Measurements from ENCODE around the gene IL13RA1.
"Not testable (repeated sequence)": the region's sequence is repeated elsewhere in the genome, so short reads cannot be mapped to it uniquely, and the experiment has no call there.

The IL13RA1 gene

DNA sequence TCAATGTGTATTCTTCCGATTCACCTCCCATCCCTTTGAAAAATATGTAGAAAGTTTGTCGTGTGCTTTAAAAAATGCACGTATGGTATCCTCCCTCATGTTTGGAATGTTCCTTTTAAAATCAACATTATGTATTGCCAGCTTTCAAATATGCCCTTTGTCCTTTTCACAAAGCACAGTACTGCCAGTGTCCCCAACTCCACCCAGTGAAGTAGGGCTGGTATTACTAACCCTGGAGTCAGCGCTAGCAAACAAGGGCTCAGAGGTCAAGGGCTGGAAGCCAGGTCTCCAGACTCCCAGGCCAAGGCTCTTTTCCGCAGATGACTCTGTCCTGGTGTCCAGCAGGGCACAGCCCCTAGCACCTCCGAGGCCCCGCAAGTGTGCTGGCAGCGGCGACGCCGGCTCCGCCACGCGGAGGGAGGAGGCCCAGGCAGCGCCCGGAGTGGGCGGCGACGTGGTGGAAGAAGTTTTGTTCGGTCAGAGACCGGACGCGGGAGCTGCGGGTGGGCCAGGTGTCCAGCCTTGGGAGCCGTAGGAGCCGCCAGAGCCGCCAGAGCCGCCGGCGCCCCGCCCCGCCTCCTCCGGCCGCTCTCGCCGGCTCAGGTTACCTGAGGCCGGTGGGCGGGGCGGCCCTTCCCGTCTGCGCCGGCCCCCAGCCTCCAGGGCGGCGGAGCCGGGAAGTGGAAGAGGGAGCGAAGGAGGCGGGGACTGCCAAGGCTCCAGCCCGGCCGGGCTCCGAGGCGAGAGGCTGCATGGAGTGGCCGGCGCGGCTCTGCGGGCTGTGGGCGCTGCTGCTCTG is at the start of gene IL13RA1:
Gene IL13RA1 (plus strand): TSS at position 720 of the 799 bp plus-strand sequence. CDS start 33 bp downstream, at position 753.
- peak in 12 of 58 donors; percentile 1 to 40 (median 15) for DNase-seq

DNA sequence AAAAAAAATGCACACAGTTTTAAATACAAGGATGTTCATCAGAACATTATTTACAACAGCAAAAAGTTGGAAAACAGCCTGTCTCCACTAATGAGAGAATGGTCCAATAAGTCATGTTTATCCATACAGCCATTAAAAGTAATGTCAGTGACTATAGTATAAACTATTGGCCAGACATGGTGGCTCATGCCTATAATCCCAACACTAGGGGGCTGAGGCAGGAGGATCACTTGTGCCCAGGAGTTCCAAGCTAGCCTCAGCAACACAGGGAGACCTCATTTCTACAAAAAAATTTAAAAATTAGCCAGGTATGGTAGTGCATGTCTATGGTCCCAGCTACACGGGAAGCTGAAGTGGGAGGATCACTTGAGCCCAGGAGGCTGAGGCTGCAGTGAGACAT is 48.1 kb upstream of the IL13RA1 start:
- DNase-seq: no peak

DNA sequence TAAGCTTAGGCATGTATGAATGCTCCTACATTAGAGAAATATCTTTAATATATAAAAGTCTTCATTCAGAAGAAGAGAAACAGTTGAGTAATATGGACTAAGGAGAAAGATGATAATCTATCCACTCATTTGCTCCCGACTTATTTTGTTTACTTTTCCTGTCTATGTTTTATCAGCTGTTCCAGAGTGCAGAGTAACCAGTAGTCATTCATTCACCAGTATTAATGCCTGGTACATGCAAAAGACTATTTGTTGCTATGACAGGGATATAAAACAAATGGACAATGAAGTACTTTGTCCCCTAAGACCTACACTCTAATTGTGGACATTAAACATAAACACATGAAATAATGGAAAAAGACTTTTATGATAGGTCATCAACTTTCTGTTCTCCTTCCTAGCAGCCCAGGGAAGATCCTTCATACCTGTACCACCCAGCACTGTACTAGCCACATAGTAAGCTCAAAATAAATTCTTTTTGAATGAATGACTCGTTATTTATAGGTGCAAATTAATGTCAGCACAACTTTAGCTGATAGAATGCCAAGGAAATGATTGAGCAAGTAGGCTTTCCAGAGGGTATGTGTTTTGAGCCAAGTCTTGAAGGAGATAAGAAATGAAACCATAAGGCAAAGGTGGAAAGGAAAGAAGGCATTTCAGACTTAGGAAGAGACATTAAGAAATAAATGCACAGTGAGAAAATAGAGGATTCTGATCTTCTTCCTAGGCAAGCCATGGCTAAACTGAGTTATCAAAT is 45.0 kb upstream of the IL13RA1 start:
- no peak for DNase-seq

DNA sequence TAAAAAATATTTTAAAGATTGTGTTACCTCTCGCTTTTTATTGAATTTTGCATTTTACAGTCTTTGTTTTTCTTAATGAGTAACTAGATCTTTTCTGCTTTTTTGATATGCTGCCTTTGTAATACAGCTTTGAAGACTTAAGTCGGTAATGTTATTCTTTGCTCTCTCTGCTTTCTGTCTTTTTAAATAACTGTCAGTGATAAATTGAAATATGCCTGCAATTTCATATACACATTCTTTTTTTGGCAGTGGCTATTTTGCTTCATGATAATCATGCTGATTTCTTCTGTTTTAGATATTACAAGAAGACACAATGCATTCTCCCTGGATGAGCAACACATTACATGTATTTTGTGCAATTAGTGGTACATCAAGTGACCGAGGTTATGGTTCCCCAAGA is 42.0 kb upstream of the IL13RA1 start:
- no peak for DNase-seq

DNA sequence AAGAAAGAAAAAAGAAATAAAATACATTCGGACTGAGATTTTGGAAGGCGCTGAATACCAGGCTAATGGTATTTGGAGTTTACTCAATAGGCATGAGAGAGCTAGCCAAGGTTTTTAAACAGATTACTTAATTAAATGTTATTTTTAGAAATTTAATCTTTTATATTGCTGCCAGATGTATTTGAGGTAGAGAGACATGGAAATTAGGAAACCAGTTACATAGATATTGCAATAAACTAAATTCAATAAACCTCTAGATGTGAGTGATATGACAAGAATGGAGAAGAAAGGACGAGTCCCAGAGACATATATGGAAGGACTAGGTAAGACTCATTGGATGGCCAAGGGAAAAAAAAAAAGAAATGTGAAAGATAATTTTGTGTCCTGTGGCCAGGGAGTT is 38.5 kb upstream of the IL13RA1 start:
- no peak for DNase-seq

DNA sequence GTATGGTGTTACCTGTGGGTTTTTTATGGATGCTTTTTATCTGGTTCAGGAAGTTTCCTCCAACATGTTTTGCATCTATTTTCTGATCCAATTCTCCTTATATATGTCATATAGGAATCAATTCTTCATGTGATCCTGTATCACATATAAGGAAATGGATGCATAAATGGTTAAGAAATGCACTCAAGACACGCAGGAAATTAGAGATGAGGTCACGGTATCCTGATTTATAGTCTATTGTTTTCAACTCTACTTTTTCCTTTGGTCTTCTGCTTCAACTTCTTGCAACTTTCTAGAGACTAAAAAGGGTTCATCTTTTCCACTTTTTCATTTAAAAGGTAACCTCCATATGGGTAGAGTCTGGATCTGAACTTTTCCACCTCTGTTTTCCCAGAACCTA is 33.6 kb upstream of the IL13RA1 start:
- no peak for DNase-seq

DNA sequence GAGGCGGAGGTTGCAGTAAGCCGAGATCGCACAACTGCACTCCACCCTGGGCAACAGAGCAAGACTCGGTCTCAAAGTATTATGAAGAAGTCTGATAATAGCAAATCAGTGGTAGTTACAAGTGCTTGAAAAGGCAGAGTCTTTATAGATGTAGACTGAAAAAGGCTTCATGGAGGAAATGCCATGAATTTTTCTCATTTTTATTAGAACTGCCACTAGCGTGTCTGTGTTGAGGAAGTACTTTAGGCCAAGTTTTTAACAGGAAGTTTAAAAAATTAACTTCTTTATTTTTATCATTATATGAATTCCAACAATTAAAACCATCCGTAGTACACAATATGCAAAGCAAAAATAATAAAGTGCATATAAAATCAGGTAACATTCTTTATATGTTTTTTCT is 32.8 kb upstream of the IL13RA1 start:
- no peak for DNase-seq

DNA sequence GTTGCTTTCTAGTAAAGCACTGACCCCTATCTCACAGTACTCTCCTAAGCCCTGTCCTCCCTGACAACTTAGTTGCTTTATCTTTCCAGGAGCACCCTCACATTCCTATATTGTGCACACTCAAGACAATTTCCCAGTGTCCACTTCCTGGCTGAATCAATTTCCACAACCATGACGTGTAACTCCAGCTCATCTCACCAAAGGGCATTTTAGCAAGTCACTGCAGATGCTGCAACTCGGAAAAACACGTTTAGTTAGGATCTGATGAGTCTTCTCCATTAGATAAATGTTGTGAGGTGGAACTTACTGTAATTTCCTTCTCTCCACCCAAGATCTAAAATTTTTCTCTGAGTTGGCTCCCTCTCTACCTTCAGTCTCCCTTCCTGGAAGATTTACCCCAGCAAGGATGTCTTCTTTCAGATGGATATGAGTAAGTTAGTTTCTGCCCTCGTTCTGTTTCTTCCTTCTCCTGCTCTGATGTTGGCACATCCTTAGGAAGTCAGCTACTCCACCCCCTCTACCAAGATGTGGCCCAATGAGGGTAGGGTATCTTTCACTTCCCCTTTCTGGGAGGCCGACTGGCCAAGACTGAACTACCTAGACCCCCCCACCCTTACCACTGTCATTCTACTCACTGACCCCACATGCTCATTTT is 28.8 kb upstream of the IL13RA1 start:
- DNase-seq: peak in 2 of 58 donors; percentile 2 to 7

DNA sequence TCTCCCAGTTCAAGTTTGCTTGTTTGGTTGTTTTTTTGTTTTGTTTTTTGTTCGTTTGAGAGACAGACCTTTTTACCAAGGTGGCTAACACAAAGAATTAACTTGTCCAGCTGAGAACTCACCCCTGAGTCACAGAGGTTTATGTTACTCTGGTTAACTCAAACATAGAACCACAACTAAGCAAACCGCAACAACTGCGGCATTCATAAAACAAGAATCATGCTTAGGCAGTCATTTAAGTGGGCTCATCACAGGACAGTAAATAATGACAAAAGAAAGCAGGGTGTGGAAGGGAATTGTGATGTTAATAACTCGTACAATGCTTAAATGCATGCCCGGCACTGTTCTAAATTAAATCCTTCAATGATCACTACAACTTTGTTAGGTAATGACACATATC is 24.7 kb upstream of the IL13RA1 start:
- DNase-seq: no peak

DNA sequence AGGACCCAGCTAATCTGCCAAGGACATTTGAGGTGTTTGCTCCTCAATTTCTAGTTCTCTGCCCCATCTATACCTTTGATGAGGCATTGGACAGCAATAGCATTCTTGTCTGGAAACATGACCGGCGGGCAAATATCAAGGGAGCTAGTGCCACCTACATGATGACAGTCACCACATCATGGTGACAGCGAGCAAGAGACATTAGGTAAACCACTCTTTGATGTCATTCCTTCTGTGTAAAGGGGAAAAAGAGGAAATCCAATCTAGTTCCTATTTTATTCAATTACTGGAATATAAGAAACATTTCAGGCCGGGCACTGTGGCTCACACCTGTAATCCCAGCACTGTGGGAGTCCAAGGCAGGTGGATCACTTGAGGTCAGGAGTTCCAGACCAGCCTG is 20.7 kb upstream of the IL13RA1 start:
- no peak for DNase-seq

DNA sequence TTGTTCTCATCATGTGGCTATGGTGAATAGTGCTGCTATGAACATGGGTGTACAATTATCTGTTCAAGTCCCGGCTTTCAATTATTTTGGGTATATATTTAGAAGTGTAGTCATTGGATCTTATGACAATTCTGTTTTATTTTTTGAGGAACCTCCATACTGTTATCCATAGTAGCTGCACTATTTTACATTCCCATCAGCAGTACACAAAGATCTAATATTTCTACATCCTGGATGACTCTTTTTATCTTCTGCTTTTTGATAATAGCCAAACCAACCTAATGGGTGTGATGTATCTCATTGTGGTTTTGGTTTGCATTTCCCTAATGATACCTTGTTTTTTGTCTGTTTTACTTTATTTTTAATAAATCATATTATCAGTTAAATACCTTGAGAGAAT is 12.9 kb upstream of the IL13RA1 start:
- DNase-seq: no peak

DNA sequence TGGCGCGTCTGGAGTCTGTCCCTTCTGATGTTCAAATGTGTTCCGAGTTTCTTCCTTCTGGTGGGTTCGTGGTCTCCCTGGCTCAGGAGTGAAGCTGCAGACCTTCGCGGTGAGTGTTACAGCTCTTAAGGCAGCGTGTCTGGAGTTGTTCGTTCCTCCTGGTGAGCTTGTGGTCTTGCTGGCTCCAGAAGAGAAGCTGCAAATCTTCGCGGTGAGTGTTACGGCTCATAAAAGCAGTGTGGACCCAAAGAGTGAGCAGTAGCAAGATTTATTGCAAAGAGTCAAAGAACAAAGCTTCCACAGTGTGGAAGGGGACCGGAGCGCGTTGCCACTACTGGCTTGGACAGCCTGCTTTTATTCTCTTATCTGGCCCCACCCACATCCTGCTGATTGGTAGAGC is 11.5 kb upstream of the IL13RA1 start:
- not testable (repeated sequence) for DNase-seq

DNA sequence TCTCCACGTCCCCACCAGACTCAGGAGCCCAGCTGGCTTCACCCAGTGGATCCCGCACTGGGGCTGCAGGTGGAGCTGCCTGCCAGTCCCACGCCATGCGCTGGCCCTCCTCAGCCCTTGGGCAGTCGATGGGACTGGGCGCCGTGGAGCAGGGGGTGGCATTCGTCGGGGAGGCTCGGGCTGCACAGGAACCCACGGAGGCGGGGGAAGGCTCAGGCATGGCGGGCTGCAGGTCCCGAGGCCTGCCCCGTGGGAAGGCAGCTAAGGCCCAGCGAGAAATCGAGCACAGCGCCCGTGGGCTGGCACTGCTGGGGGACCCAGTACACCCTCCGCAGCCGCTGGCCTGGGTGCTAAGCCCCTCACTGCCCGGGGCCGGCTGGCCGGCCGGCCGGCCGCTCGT is 10.6 kb upstream of the IL13RA1 start:
- not testable (repeated sequence) for DNase-seq

DNA sequence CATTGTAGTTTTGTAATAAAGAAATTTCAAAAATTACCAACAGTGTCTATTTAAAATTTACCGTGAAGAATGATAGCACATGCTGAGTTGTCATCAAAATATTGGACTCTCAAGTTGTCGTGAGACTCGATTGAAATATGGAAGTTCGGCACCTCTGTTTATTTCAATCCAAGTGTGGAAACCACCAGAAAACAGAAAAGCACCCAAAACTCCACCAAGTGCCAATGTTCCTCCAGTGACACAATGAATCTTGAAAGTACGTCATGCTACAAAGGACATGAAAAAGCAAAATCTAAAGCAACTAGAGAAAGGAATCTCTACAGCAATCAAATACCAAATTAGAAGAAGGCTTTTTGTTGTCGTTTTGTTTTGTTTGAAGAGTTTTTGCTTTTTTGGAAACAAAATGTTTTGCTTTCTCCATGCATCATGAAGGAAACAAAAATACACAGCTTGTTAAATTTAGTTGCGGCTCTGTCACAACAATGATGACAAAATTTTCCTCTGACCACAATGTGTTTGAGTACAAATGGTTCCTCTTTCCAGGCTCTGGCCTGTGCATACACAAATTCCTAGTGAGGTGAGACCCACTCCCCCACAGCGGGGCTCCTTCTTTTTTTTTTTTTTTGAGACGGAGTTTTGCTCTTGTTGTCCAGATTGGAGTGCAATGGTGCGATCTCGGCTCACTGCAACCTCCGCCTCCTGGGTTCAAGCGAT is 9.6 kb upstream of the IL13RA1 start:
- peak in 2 of 58 donors; percentile 6 to 25 for DNase-seq

DNA sequence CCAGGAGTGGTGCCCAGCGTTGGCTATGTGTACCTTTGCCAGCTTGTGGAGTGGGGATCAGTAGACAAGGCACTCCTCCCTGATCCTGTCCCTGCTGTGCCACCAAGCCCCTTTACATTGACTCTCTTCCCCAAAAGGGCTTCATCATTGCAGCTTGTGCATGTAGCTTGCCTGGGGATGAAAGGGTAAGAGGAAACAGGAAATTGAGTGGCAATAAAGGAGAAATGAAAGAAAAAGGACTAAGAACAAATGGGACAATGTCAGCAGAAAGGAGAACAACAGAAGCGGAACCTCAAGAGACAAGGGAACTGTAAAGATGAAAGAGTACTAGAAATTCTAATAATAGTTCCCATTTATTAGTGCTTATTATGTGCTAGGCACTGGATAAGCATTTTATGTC is 8.7 kb upstream of the IL13RA1 start:
- DNase-seq: peak in 1 of 58 donors; percentile 21

DNA sequence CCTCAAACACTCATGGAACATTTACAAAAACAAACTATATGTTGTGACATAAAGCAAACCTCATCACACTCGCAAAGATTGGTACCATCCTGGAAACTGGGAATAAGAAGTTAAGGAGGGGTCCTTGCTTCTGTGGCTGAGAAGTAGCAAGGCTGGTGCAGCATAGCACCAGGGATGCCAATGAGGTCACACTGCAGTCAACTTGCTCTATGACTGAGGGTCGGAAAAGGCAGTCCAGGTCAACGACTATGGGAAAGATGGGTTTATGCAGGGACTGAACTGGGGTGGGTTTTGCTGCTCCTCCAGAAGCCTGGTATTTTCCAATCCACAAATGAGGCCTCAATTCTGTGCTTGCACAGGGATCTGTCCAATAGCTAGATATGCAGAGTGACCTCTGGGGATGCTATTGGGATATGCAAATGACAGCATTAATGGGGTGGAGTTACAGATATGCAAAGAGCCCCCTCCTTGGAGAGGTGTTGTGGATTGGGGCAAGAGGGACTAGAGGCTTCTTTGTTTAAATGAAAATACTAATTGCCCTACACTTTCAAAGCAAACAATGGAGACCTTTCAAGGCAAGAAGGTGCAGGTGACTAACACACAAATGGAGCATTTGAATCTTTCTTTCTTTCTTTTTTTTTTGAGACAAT is 7.2 kb upstream of the IL13RA1 start:
- DNase-seq: no peak

DNA sequence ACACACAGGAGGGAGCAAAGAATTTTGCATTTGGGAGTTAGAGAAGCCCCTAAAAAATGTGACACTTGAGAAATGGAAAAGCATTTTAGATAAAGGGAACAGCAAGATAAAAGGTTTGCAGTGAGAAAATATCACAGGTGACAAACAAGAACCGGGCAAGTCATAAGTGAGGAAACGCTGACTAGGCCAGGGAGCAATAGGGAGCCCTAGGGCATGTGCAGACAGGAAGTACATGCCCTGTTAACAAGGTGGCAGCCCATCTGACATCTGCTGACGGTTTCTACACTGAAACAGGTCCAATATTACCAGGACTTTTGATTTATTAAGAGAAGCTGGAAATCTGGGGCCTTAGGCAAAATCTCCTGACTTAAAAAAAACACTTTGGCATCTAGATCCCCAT is 4.0 kb upstream of the IL13RA1 start:
- DNase-seq: no peak

DNA sequence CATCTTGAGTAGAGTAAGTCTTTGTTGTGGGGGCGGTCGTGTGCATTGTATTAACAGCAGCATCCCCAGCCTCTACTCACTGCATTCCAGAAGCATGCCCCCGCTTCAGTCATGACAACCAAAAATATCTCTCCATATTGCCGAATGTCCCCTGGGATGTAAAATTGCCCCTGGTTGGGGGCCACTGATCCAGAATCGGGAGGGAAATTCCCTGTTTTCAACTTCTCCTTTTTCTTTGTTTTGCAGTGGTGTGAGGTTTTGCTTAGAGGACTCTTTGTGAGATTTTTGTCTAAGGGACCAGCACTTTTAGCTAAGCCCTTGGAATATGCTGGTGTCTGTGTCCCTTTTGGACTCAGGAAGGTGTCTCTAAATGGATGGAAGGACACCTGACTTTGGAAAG is 3.0 kb upstream of the IL13RA1 start:
- no peak for DNase-seq

DNA sequence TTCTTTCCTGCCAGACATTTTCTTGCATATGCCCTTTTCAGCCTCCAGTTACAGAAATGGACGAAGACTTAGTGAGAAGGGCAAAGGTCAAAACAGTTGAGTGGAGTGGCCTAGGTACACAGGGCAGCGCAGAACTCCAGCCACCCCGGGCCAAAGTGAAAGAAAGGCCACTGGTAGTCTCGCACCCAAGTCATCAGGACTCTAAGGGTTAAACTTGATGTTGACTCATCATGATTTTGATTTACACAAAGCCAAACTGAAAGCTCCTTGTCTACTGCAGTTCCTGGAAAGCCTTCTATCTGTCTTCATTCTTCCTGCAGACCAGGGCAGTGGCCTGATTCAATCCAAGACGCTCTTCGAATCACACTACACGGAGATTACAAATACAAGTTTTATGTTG is 2.6 kb upstream of the IL13RA1 start:
- DNase-seq: no peak

DNA sequence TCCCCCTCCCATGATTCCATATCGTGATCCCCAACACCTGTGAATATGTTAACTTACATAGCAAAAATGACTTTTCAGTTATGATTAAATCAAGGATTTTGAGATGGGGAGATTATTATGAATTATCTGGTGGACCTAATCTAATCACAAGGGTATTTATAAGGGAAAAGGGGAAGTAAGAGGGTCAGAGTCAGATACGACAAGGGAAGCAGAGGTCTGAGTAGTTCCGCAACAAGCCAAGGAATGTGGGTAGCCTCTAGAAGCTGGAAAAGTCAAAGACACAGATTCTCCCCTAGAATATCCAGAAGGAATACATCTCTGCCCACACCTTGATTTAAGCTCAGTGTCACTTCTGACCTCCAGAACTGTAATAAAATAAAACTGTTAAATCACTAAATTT is 1.0 kb upstream of the IL13RA1 start:
- no peak for DNase-seq
